ENCODE data around the gene SDC4. TPM values are rescaled to one million over a fixed set of nuclear protein-coding genes. Genes with fewer than 3 reads are reported as not detected.

SDC4 gene
- total RNA-seq, 4 donors from 2014 or later: 7.9 to 77.9 (median 48.4) TPM

- no peak overlapping the region for H3K4me3 ChIP-seq
- intact Hi-C loops (cut with DNase I; ENCODE audit: low total_unique reads): no loop called here
Measured at GRCh38 chr20:45390931-45391330, 42.7 kb upstream of the SDC4 start.

DNA sequence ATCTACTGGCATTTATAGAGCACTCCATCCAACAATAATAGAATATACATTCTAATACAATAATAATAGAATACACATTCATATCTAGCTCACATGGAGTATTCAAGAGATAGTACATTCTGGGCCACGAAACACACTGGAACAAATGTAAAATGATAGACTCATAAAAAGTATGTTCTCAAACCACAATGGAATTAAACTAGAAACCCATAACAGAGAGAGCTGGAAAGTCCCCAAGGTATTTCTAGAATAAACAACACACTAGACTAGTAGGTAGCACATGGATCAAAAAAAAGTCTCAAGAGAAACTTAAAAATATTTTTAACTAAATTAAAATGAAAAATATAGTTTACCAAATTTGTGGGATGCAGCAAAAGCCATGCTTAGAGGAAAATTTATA lies 39.0 kb upstream of the SDC4 start:
- no peaks in the 10 kb centered on the region for H3K27me3 ChIP-seq
- H3K9me3 ChIP-seq: no peaks in the 10 kb centered on the region
- H3K27ac ChIP-seq: no peak overlapping the region
- intact Hi-C loops (cut with DNase I; ENCODE audit: low total_unique reads): no loop called here
- no peak for TF ChIP-seq POLR2A (IDR thresholded peaks at IDR 0.05)
- TF ChIP-seq, protein P1, sequence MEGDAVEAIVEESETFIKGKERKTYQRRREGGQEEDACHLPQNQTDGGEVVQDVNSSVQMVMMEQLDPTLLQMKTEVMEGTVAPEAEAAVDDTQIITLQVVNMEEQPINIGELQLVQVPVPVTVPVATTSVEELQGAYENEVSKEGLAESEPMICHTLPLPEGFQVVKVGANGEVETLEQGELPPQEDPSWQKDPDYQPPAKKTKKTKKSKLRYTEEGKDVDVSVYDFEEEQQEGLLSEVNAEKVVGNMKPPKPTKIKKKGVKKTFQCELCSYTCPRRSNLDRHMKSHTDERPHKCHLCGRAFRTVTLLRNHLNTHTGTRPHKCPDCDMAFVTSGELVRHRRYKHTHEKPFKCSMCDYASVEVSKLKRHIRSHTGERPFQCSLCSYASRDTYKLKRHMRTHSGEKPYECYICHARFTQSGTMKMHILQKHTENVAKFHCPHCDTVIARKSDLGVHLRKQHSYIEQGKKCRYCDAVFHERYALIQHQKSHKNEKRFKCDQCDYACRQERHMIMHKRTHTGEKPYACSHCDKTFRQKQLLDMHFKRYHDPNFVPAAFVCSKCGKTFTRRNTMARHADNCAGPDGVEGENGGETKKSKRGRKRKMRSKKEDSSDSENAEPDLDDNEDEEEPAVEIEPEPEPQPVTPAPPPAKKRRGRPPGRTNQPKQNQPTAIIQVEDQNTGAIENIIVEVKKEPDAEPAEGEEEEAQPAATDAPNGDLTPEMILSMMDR (IDR thresholded peaks at IDR 0.05): no peak
- no peak overlapping the region for H3K4me3 ChIP-seq
- no peaks in the 10 kb centered on the region for H3K36me3 ChIP-seq
- H3K4me1 ChIP-seq: no peaks in the 10 kb centered on the region
- DNase-seq: no peak

More at GRCh38 chr20:45390931-45391330, 42.7 kb upstream of the SDC4 start:
- no peak overlapping the region for H3K27ac ChIP-seq
- no peaks in the 10 kb centered on the region for H3K36me3 ChIP-seq
- TF ChIP-seq, protein P1 (IDR thresholded peaks at IDR 0.05): no peak
- TF ChIP-seq POLR2A (IDR thresholded peaks at IDR 0.05): no peak
- H3K27me3 ChIP-seq: no peaks in the 10 kb centered on the region
- no peaks in the 10 kb centered on the region for H3K4me1 ChIP-seq
- no peaks in the 10 kb centered on the region for H3K9me3 ChIP-seq
- DNase-seq: no peak

- H3K4me3 ChIP-seq: no peak within 1 kb of the TSS
- no peaks in the 10 kb centered on the region for H3K4me1 ChIP-seq
- DNase-seq: no peak
- intact Hi-C loops (cut with DNase I; ENCODE audit: low total_unique reads): no loop called here
- H3K27ac ChIP-seq: no peak within 1 kb of the TSS
- no peaks in the 10 kb centered on the region for H3K36me3 ChIP-seq
- no peak for TF ChIP-seq POLR2A (IDR thresholded peaks at IDR 0.05)
- TF ChIP-seq, protein P1 (IDR thresholded peaks at IDR 0.05): no peak
- no peaks in the 10 kb centered on the region for H3K27me3 ChIP-seq
- no peaks in the 10 kb centered on the region for H3K9me3 ChIP-seq
Measured at GRCh38 chr20:45378191-45378590, 30.0 kb upstream of the SDC4 start, which contains the start of gene TP53TG5. Gene TP53TG5, minus strand, starts transcription at chr20:45378325. Its CDS starts 89 bp downstream, at chr20:45378236.

- no peaks in the 10 kb centered on the region for H3K9me3 ChIP-seq
- H3K36me3 ChIP-seq: no peaks in the 10 kb centered on the region
- H3K4me3 ChIP-seq: no peak overlapping the region
- H3K4me1 ChIP-seq: no peaks in the 10 kb centered on the region
- intact Hi-C loops (cut with DNase I; ENCODE audit: low total_unique reads): no loop called here
- no peak overlapping the region for H3K27ac ChIP-seq
- no peaks in the 10 kb centered on the region for H3K27me3 ChIP-seq
- no peak for DNase-seq
- no peak for TF ChIP-seq POLR2A (IDR thresholded peaks at IDR 0.05)
- TF ChIP-seq, protein P1 (IDR thresholded peaks at IDR 0.05): no peak
Measured at GRCh38 chr20:45377269-45377668, 29.0 kb upstream of the SDC4 start.

GRCh38 chr20:45374966-45375365 lies 26.7 kb upstream of the SDC4 start:
- no peak for DNase-seq
- Histone ChIP-seq H3K4me3 (no peak overlapping the region), H3K4me1 (no peaks in the 10 kb centered on the region), H3K27me3 (no peaks in the 10 kb centered on the region), H3K36me3 (no peaks in the 10 kb centered on the region), H3K27ac (no peak overlapping the region), H3K9me3 (no peaks in the 10 kb centered on the region)
- intact Hi-C loops (cut with DNase I; ENCODE audit: low total_unique reads): no loop called here
- TF ChIP-seq POLR2A (IDR thresholded peaks at IDR 0.05): no peak
- TF ChIP-seq, protein P1 (IDR thresholded peaks at IDR 0.05): no peak

All from uterus (tissue), 4 donors.